BE2C (cell line): ENCODE results near the gene TAF15.

Experiments used
- DNase-seq: peaks from one replicate; pipeline ENCODE4 v3.0.0-alpha.2; 2020
- H3K27me3 ChIP-seq: fragments of 250-450 bp; sonication (Bioruptor Pico); 2 replicates; pipeline ENCODE4 v1.5.1; 2020; ENCODE audit warnings: mild to moderate bottlenecking
- H3K36me3 ChIP-seq: fragments of 250-450 bp; sonication (Bioruptor Pico); 2 replicates; pipeline ENCODE4 v1.5.1; 2020; ENCODE audit warnings: mild to moderate bottlenecking
- H3K4me1 ChIP-seq: fragments of 250-450 bp; sonication (Bioruptor Pico); 2 replicates; pipeline ENCODE4 v1.5.1; 2020
- H3K4me3 ChIP-seq: 2 replicates; pipeline ENCODE4 v1.5.1; 2011; ENCODE audit warnings: low read depth, low read length
- H3K9me3 ChIP-seq: fragments of 250-450 bp; sonication (Bioruptor Pico); 2 replicates; pipeline ENCODE4 v1.5.1; 2020
- CTCF ChIP-seq: IDR thresholded peaks from 2 replicates; pipeline ENCODE4 v1.5.1; 2012; ENCODE audit warnings: mild to moderate bottlenecking, low read depth, low read length

The TAF15 gene

GRCh38 chr17:35894206-35894605 lies 84.9 kb downstream of the TAF15 start:
- no peaks in the 10 kb centered on the region for H3K36me3 ChIP-seq
- H3K27me3 ChIP-seq, result no peaks in the 10 kb centered on the region
- TF ChIP-seq CTCF, result no peak

GRCh38 chr17:35895636-35896587 lies 86.6 kb downstream of the TAF15 start:
- no peaks in the 10 kb centered on the region for H3K9me3 ChIP-seq
- H3K27me3 ChIP-seq, result no peaks in the 10 kb centered on the region
- H3K4me1 ChIP-seq, result no peaks in the 10 kb centered on the region
- H3K36me3 ChIP-seq, result no peaks in the 10 kb centered on the region
- no peak for DNase-seq
- no peak overlapping the region for H3K4me3 ChIP-seq
- TF ChIP-seq CTCF, result no peak

More at GRCh38 chr17:35894206-35894605, 84.9 kb downstream of the TAF15 start:
- Histone ChIP-seq H3K4me1 (no peaks in the 10 kb centered on the region; the same call in 1 of the 2 replicates), H3K4me3 (no peak overlapping the region), H3K9me3 (no peaks in the 10 kb centered on the region)
- no peak for DNase-seq
